Measurements from ENCODE around the gene PDE7B. TPM values are rescaled to one million over a fixed set of nuclear protein-coding genes. Genes with fewer than 3 reads are reported as not detected.

Gene PDE7B
- total RNA-seq, 1 experiment from 2014 or later: not detected

- peak; percentile 6 for DNase-seq (ENCODE audit: low spot score)
- H3K4me1 ChIP-seq (ENCODE audit: insufficient read depth, low read length, poor library complexity, severe bottlenecking): no peaks in the 10 kb centered on the region
- H3K27ac ChIP-seq (ENCODE audit: low read depth, low read length, poor library complexity, severe bottlenecking): no peak overlapping the region
- intact Hi-C loops (cut with micrococcal nuclease; ENCODE audit: unreplicated experiment): no loop called here
- TF ChIP-seq CTCF (conservative IDR thresholded peaks at IDR 0.05; ENCODE audit: low read depth, low read length): no peak
- no peak for TF ChIP-seq EZH2 (IDR thresholded peaks at IDR 0.05; ENCODE audit: borderline replicate concordance, low read depth, low read length, poor library complexity, severe bottlenecking)
- H3K36me3 ChIP-seq (ENCODE audit: insufficient read depth, low read length, poor library complexity, severe bottlenecking): no peaks in the 10 kb centered on the region
- no peaks in the 10 kb centered on the region for H3K9me3 ChIP-seq (ENCODE audit: low read depth, low read length, poor library complexity, severe bottlenecking)
- no peak overlapping the region for H3K4me3 ChIP-seq (ENCODE audit: low read depth, low read length, poor library complexity, severe bottlenecking)
- BruUV-seq (replicated peaks): no TSS peak
- H3K27me3 ChIP-seq (replicated peaks; ENCODE audit: insufficient read depth, low read depth, low read length, poor library complexity): peaks cover 50% of the 10 kb centered on the region
- CTCF ChIA-PET: no interaction called here
- POLR2A ChIA-PET (ENCODE audit: low non-redundant PET): no interaction called here
These were observed 139.5 kb downstream of the PDE7B start for GRCh38 chr6:135990855-135991464.

- Histone ChIP-seq H3K4me3 (ENCODE audit: low read depth, low read length, poor library complexity, severe bottlenecking) (no peak overlapping the region), H3K4me1 (ENCODE audit: insufficient read depth, low read length, poor library complexity, severe bottlenecking) (no peaks in the 10 kb centered on the region), H3K27ac (ENCODE audit: low read depth, low read length, poor library complexity, severe bottlenecking) (no peak overlapping the region), H3K9me3 (ENCODE audit: low read depth, low read length, poor library complexity, severe bottlenecking) (no peaks in the 10 kb centered on the region), H3K27me3 (replicated peaks; ENCODE audit: insufficient read depth, low read depth, low read length, poor library complexity) (peaks cover 42% of the 10 kb centered on the region), H3K36me3 (ENCODE audit: insufficient read depth, low read length, poor library complexity, severe bottlenecking) (no peaks in the 10 kb centered on the region)
- POLR2A ChIA-PET (ENCODE audit: low non-redundant PET): no interaction called here
- DNase-seq (ENCODE audit: low spot score): no peak
- CTCF ChIA-PET: no interaction called here
- intact Hi-C loops (cut with micrococcal nuclease; ENCODE audit: unreplicated experiment): no loop called here
- no peak for TF ChIP-seq EZH2 (IDR thresholded peaks at IDR 0.05; ENCODE audit: borderline replicate concordance, low read depth, low read length, poor library complexity, severe bottlenecking)
- TF ChIP-seq CTCF (conservative IDR thresholded peaks at IDR 0.05; ENCODE audit: low read depth, low read length): no peak
- no TSS peak for BruUV-seq (replicated peaks)
These were observed 141.2 kb downstream of the PDE7B start for GRCh38 chr6:135992739-135993138.

- Histone ChIP-seq H3K27me3 (replicated peaks; ENCODE audit: insufficient read depth, low read depth, low read length, poor library complexity) (peaks cover 37% of the 10 kb centered on the region), H3K4me1 (ENCODE audit: insufficient read depth, low read length, poor library complexity, severe bottlenecking) (no peaks in the 10 kb centered on the region), H3K9me3 (ENCODE audit: low read depth, low read length, poor library complexity, severe bottlenecking) (no peaks in the 10 kb centered on the region), H3K4me3 (ENCODE audit: low read depth, low read length, poor library complexity, severe bottlenecking) (no peak overlapping the region), H3K27ac (ENCODE audit: low read depth, low read length, poor library complexity, severe bottlenecking) (no peak overlapping the region), H3K36me3 (ENCODE audit: insufficient read depth, low read length, poor library complexity, severe bottlenecking) (no peaks in the 10 kb centered on the region)
- intact Hi-C loops (cut with micrococcal nuclease; ENCODE audit: unreplicated experiment): no loop called here
- no peak for DNase-seq (ENCODE audit: low spot score)
- no TSS peak for BruUV-seq (replicated peaks)
- TF ChIP-seq EZH2 (IDR thresholded peaks at IDR 0.05; ENCODE audit: borderline replicate concordance, low read depth, low read length, poor library complexity, severe bottlenecking): no peak
- TF ChIP-seq CTCF (conservative IDR thresholded peaks at IDR 0.05; ENCODE audit: low read depth, low read length): no peak
- POLR2A ChIA-PET (ENCODE audit: low non-redundant PET): no interaction called here
- CTCF ChIA-PET: no interaction called here
These were observed 141.9 kb downstream of the PDE7B start for GRCh38 chr6:135993361-135993760.

Data from A673 (cell line).